GM21526 (cell line): ENCODE data around the gene VDAC1.
"Not testable (repeated sequence)": the region's sequence is repeated elsewhere in the genome, so short reads cannot be mapped to it uniquely, and the experiment has no call there.

Experiments used
- ATAC-seq: cut with Tn5 transposase; IDR thresholded peaks from one replicate; pipeline ENCODE4 v1.9.1; 2021; ENCODE audit warnings: moderate library complexity; ENCODE audit not compliant: unreplicated experiment, low FRiP score

VDAC1 gene

DNA sequence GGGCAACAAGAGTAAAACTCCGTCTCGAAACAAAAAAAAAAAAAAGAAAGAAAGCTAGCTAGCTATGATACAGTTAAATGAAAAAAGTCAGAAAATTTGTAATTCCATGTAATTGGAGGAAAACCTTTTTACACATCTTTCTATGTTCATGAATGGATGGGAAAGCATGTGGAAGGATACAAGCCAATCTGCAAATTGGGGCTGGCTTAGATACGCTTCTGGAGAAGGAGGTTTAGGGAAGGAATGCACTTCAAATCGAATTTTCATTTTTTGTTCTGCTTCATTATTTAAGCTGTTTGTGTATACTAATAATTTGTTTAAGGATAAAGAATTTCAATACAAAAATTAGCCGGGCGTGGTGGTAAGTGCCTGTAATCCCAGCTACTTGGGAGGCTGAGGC lies 6.7 kb downstream of the VDAC1 start:
- ATAC-seq: no peak

DNA sequence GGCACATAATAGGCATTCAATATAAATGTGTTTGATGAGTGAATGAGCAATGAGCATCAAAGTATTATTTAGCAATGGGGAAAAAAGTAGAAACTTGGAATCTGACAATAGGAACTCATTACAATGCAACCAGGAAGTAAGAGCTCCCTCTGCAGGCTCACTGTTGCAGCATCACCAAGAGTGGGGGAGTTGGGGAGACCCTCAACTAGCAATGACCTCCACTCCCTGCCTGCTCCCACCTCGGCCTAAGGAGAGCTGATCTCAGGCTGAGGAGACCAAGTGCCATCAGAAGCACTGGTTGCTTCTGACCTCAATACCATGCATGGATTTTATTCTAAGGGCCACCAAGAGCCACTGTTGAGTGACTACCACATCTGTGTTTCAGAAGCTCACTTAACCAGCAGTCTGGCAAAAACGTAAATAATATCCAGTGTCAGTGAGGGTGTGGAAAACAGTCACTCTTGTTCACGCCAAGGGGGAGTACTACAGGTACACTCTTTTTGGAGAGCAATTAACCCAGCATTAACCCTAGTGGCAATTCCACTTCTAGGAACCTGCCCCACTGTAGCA lies 8.0 kb downstream of the VDAC1 start:
- ATAC-seq: no peak

DNA sequence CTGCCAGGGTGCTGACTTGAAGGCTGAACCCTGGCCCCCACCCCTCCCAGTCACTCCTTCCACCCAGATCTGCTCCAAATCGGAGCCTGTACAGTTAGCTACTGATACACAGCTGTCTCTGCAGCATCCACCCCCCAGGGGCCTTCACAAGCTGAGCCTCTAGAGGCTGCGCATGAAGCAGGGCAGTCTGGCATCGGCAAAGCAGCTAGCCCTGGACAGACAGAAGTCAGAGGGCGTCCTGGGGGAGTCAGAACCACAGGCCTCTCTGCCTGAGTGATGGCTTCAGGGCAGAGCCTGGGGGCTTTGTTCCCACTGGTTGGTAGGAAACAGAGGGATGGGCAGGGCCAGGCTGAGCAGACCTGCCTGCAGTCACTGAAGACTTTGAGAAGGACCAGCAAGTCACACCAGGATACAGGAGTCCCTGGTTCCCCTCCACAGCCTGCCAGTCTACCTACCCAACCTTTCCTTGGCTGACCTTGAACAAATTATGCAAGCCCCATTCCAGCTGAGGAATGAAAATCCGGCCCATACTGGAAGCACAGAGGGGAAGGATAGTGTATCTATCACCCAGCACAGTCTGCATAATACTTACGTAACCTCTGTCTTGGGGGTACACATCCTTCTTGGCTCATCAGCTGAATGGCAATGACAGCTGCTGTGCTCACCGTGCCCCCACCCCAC lies 8.8 kb downstream of the VDAC1 start:
- no peak for ATAC-seq

DNA sequence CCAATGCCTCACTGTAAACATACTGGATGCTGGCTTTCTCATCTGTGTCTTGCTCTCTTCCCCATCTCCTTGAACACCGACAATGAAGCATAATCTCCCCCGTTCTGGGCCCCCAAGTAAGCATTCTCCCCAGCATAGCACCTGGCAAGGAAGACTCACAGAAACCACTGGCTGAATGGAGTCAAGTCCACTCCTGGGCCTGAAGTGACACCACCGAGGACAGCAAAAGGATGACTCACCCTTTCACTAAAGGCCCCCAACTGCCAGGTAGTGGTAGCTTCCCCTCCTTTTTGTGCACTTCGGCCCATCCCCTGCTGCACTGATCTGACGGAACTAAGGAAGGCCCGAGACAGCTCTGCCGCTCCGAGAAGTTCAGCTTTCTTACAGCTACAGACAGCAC lies 9.4 kb downstream of the VDAC1 start:
- no peak for ATAC-seq

DNA sequence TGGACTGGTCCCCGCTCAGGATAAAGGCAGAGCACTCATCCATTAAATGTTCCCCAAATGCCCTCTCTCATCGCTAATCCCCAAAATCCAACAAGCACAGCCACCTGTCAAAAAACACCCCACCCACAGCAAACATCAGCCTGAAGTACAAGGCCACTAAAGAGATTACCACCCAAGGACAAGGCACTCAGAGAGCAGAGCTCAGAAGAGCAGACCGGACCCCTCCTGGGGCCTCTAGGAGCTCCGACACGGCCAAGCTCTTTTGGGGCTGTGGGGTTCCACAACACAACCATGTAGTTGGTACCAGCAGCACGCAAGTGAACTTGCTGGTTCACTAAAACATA lies 9.8 kb downstream of the VDAC1 start:
- no peak for ATAC-seq

DNA sequence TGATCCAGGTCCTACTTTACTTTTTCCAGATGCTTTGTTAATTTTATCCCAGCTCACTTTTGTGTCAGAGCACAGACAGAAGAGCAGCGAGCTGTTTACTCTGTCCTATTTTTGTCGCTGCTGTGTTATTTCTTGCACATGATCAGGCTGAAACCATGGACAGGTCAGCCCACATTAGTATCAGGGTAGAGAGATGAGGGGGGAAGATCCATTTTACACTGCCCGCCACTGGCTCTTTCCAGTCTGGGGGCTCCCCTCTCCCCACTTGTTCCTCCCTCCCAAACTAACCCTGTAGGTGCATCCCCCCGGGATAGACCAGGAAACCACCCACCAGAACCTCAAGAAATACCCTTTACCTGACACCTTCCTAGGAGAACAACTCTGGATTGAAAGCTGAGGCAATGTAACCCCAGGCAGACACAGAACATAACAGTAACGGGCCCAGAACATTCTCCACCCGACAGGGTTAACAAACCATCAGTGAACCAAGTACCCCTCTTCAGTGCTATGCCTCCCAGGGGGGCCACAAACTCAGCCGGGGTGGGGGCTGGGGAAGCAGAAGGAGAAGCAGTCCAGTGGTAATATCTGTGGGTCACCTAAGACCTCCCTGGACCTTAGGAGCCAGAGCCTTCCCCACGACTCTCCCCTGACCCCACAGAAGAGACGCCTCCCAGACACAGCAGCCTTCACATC lies 10.3 kb downstream of the VDAC1 start:
- ATAC-seq: no peak

DNA sequence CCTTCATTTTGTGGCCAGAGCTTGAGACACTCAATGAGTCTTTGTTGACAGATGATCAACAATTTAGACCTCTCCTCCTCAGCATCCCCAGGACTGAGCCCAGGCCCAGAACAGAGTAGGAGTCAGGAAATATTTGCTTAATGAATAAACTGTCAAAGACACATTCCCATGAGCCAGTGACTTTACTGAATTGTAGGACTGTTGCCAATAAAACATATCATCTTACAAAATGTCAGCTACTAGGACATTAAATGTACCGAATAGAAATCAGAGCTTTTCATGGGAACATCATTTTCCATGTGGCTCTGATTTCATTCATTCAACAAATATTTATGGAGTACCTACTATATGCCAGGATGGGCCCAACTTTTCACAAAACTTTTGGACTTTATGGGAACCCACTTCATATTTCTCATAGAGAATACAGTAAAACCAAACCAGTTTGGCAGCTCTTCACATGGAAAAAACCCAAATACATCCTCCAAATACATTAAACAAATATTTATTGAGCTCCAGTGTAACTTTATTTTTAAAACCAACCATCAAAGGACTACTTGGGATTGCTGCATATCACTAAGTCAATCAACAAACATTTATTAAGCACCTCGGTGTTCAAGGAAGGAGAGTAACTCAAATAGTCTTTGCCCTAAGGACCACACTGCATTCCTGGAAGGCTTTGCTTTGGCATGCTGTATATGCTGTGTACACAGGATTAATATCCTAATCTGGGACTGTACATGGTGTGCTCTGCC lies 11.4 kb downstream of the VDAC1 start:
- no peak for ATAC-seq

DNA sequence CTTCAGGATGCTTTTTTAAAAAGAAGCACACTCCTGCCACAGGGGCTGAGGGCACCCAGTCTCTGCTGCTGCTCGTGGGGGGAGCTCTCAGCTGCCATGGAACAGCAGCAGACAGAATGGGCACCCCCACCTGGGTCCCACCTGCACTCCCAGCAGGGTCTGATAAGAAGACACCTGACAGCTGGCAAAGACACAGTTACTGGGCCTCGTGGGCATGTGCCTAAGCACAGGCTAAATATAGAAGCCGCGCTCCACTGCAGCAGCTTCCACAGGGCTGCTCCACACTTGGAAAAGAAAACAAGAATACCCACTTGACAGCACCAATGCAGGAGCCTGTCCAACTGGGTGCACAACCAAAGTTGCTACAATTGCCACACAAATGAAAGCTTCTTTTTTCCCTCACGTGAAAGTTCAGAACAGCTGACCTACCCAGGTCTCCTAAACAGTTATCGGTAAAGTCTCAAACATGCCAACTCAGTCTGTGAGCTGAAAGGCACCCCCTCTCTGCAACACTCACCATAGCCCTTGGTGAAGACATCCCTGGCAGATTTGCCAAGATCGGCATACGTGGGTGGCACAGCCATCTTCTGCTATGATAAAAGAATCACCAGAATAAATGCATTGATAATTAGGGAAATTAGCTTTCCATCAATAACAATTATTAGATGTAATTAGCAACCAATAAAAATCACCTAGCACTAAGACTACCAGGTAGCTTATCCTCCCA lies 12.2 kb downstream of the VDAC1 start:
- ATAC-seq: no peak

DNA sequence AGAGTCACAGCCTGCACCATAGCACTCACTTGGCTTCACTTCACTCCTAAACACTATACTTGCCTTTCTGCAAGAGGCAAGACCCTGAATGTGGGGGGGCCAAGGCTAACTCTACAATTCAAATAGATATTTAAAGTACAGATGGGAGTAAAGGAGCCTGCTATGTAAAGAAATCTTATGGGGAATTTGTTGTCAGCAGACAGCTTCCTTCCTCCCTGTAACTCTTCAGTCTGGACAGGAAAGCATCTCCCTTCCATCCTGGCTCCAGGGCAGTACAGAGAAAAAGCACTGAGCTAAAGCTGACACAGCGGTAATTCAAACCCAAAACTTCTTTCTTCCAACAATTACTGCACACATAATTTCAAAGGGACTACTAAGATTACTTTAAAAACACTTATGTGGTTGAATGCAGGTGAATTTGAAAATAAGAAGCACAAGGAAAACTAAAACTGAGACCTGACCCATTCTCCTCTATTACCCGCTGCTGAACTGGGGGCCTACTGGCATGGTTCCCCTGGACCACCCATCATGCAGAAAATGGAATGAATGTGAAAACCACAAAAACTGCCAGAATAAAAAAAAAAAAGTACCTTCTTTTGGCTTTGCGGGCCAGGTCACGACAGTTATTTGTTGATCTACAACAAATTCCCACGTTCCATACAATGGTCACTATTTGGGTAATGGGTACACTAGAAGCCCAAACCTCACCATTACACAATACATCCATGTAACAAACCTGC lies 13.4 kb downstream of the VDAC1 start:
- no peak for ATAC-seq

DNA sequence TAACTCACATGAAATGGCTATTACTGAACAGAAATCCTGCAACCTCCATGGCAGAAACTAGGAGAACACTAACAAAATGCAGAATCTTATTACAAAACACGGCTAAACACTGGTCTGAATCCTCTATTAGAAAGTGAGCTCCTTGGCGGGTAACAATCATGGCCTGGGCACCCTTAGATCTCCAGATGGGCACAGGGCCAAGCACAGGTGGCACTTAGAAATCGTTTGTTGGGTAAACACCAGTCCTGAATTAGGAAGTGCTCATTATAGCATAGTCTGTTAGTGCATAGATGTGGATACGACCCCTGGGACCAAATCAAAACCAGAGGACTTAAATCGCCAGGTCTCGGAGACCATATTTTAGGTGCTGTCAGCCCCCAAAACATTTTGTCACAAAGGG lies 14.4 kb downstream of the VDAC1 start:
- ATAC-seq: no peak

DNA sequence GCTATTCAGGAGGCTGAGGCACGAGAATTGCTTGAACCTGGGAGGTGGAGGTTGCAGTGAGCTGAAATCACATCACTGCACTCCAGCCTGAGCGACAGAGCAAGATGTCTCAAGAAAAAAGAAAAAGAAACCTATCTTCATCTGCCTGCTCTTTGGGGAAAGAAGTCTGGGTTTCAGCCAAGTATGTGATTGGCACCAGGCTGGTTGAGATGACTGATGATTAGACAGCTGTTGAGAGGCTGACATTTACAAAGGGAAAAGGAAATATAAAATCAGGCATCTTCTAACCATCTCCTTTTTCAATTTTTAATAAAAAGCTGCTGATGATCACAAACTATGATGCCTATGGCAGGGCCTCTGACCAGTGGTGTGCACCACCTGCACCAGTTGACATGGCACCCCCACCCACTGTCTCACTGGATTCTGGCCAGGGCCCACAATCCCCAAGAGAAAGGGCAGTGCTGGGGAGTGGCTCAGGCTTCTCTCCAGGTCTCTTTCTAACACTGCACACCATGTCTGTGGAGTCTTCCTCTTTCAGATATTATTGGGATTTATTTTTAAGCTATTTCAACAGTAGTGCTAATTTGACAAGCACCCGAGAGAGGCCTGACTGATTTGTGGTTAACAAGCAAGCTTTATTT lies 19.1 kb downstream of the VDAC1 start:
- ATAC-seq: no peak

DNA sequence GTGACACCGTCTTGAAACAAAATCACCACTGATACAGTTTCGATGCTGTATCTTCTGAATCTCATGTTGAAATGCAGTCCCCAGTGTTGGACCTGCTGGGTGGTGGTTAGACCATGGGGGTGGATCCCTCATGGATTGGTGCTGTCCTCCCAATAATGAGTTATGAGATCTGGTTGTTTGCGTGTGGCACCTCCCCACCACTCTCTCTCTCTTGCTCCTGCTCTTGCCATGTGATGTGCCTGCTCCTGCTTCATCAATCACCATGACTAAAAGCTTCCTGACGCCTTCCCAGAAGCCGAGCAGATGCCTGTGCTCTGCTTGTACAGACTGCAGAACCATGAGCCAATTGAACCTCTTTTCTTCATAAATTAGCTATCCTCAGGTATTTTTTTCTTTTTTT lies 21.1 kb downstream of the VDAC1 start:
- no peak for ATAC-seq

DNA sequence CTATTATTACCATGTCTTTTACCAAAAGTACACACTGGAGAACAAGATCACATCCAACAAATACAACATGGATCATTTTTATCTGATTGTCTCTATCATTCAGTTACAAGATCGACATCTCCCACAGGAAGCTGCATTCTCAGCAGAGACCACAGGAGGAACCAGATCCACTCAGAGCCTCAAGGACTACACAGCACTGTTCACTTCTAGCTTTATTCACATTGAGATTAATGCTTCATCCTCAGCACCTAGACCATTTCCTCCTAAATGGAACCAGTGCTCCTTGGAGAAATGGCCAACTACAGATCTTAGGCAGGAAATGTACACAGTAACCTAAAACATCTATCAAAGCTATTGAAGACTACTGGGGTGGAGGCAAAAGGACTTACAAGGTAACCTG lies 23.1 kb downstream of the VDAC1 start:
- no peak for ATAC-seq

DNA sequence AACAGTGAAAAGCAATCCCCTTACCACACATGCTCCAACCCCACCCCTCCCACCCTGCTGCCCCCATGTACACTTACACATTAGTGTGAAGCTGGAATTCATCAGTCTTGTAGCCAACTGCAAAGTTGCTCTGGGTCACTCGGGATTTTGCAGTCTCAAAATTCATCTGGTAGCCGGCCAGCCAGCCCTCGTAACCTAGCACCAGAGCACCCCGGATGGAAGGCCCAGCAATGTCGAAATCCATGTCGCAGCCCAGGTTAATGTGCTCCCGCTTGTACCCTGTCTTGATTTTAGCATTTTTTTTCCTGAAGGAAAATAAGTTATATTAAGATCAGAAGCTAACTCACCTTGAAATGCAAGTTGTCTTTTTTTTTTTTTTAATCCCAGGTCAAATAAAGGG lies 24.1 kb downstream of the VDAC1 start:
- no peak for ATAC-seq

DNA sequence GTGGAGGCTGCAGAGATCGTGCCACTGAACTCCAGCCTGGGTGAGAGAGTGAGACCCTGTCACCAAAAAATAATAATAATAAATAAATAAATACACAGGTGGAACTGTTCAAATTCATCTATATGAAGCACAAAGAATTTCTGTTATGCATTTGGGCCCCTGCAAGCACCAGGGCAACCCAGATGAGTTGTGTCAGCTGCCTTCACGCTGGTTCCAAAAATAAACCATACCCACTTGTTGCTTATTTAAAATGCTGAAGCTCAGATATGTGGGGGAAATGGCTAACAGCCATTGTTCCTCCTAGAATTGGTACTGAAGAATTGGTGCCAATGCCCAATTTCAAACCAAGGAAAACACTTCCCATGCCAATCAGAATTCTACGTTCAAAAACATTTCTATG lies 25.8 kb downstream of the VDAC1 start:
- no peak for ATAC-seq

DNA sequence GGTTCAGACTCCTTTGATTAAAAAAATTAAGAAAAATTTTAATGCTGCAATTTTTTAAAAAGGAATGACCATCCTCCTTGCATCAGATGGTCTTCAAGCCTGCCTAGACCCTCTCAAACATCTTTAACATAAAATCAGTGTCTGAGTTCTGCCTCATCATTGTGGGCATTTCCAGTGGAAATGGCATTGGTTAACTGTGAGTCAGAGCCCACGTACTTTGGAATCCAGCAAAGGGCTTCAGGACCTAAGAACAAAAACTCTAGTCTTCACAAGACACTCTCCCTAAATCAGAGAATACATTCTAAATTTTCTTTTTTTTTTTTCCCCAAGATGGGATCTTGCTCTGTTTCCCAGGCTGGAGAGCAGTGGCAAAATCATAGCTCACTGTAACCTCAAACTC lies 26.9 kb downstream of the VDAC1 start:
- no peak for ATAC-seq

DNA sequence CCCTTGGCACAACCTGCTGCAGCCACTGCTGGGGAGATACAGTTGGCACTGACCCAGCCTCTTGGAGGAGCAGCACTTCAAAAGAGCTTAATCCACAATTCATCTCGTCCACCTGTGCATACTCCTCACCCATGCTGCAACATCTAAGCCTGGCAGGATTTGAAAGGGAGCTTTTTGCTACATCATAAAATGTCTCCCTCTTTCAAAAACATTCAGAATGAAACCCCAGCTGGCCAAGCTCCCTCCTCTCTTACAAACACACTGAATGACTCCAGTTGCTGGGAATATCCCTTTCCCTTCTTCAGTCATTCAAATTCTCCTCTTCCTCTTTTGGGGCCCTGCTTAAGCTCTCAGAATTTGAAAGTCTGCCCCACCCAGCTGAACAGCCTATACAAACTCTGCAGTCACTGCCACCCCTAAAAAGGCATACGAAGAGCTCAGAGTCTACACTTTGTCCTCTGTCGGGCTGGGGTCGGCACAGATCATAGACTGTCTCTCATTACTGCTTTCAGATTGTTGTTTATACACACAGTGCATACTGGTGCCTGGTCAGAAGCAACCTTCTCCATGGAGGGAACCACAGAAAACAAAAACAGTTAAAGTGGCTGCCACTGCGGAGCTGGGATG lies 27.5 kb downstream of the VDAC1 start:
- ATAC-seq: no peak

DNA sequence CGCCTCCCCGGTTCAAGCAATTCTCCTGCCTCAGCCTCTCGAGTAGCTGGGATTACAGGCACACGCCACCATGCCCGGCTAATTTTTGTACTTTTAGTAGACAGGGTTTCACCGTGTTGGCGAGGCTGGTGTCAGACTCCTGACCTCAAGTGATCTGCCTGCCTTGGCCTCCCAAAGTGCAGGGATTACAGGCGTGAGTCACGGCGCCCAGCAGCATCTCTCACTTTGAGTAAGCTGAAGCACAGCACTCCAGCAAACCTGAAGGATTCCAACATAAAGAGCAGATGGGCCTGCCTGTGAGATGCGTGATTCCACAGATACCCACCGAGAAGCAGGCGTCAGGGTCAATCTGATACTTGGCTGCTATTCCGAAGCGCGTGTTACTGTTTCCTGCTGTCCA lies 29.2 kb downstream of the VDAC1 start:
- not testable (repeated sequence) for ATAC-seq

DNA sequence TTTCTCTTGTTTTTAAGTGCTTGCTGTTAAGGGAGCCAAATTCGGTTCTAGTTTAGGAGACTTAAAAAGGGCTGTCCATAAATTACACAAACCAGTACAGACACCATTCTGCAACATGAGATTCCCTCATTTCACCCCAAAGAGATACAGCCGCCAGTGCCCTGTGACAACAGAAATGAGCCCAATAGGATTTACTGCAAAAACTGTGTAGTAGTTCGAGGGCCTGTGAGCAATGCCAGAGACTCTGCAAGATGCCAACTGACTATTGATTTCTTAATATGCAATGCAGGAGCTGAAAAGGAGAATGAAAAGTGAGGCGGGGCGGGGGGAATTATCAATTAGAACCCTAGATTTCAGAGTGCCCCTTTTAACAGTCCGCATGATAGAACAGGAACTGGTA lies 30.6 kb downstream of the VDAC1 start:
- no peak for ATAC-seq
